VCaP (cell line): ENCODE data around the gene TP63.
A peak's percentile ranks its signal among the peaks of the same experiment; 100 is the strongest.

Experiments used
- H3K27ac ChIP-seq: fragments of 450-650 bp; 2 replicates; pipeline ENCODE4 v1.5.1; 2017
- CTCF ChIP-seq: fragments of 450-650 bp; conservative IDR thresholded peaks from 2 replicates; pipeline ENCODE4 v1.5.1; 2017; ENCODE audit warnings: mild to moderate bottlenecking, moderate library complexity

TP63 gene

GRCh38 chr3:189685291-189685690 is 54.1 kb downstream of the TP63 start:
- no peak overlapping the region for H3K27ac ChIP-seq
- no peak for TF ChIP-seq CTCF

GRCh38 chr3:189685860-189686259 is 54.7 kb downstream of the TP63 start:
- no peak overlapping the region for H3K27ac ChIP-seq
- TF ChIP-seq CTCF = no peak

GRCh38 chr3:189687475-189687874 is 56.3 kb downstream of the TP63 start:
- no peak for TF ChIP-seq CTCF
- peak overlapping the region; percentile 72 for H3K27ac ChIP-seq

GRCh38 chr3:189688262-189688661 is 57.1 kb downstream of the TP63 start:
- TF ChIP-seq CTCF = no peak
- peak overlapping the region; percentile 72 for H3K27ac ChIP-seq

GRCh38 chr3:189689625-189690024 is 58.4 kb downstream of the TP63 start:
- TF ChIP-seq CTCF = no peak
- peak overlapping the region; percentile 72 for H3K27ac ChIP-seq

- no peak for TF ChIP-seq CTCF
- no peak overlapping the region for H3K27ac ChIP-seq
Observed at GRCh38 chr3:189690237-189690636, 59.0 kb downstream of the TP63 start.

- no peak overlapping the region for H3K27ac ChIP-seq
- TF ChIP-seq CTCF = no peak
Observed at GRCh38 chr3:189690672-189691071, 59.5 kb downstream of the TP63 start.

GRCh38 chr3:189695400-189695799 is 64.2 kb downstream of the TP63 start:
- no peak overlapping the region for H3K27ac ChIP-seq
- TF ChIP-seq CTCF = no peak
